ENCODE measurements around the gene OSBPL9.
A peak's percentile ranks its signal among the peaks of the same experiment; 100 is the strongest.

Gene OSBPL9

GRCh38 chr1:51738681-51739080 is 121.8 kb downstream of the OSBPL9 start:
- no peak overlapping the region for H3K4me3 ChIP-seq (ENCODE audit: low read depth, low read length)
- peaks cover 52% of the 10 kb centered on the region for H3K4me1 ChIP-seq (ENCODE audit: control insufficient read depth, insufficient read depth, low read length)
- CTCF ChIA-PET = interaction anchor here (0.6 to 1.9 kb wide), 3 partner anchors 8 to 31 kb away, joined by 4 to 7 read pairs (median 5); no protein-coding TSS in a partner anchor
- POLR2A ChIA-PET = interaction anchor here (1.2 kb wide), 1 partner anchor 67 kb away, joined by 3 read pairs; no protein-coding TSS in a partner anchor
- H3K36me3 ChIP-seq (ENCODE audit: control insufficient read depth in 2 of 2, insufficient read depth in 1 of 2, low read length in 2 of 2) = no peaks in the 10 kb centered on the region
- no peaks in the 10 kb centered on the region for H3K9me3 ChIP-seq (ENCODE audit: control insufficient read depth, insufficient read depth, low read depth, low read length)
- no peak for TF ChIP-seq ZNF311 (tag by site-specific recombination; IDR thresholded peaks at IDR 0.05; ENCODE audit: borderline replicate concordance)
- no peak for TF ChIP-seq ZNF214 (tag by site-specific recombination; IDR thresholded peaks at IDR 0.05; ENCODE audit: borderline replicate concordance)
- no peak for TF ChIP-seq ZNF776 (tag by site-specific recombination; IDR thresholded peaks at IDR 0.05; ENCODE audit: borderline replicate concordance)
- TF ChIP-seq ZNF174 (tag by site-specific recombination; IDR thresholded peaks at IDR 0.05) = no peak
- TF ChIP-seq ZNF701 (tag by site-specific recombination; IDR thresholded peaks at IDR 0.05) = no peak
- TF ChIP-seq ZNF621 (tag by site-specific recombination; IDR thresholded peaks at IDR 0.05) = no peak
- no peak for TF ChIP-seq ZNF24 (tag by site-specific recombination; IDR thresholded peaks at IDR 0.05)
- no peak for TF ChIP-seq BCL6B (tag by site-specific recombination; IDR thresholded peaks at IDR 0.05)
- no peak for TF ChIP-seq ZNF76 (tag by site-specific recombination; IDR thresholded peaks at IDR 0.05; ENCODE audit: borderline replicate concordance, low read depth)
- no peak for TF ChIP-seq ZNF571 (tag by site-specific recombination; IDR thresholded peaks at IDR 0.05)
- no peak for TF ChIP-seq ZNF777 (tag by site-specific recombination; IDR thresholded peaks at IDR 0.05; ENCODE audit: borderline replicate concordance)
- no peak overlapping the region for H3K27ac ChIP-seq (ENCODE audit: extremely low read depth, low read depth, low read length)

- no peaks in the 10 kb centered on the region for H3K36me3 ChIP-seq (ENCODE audit: control insufficient read depth in 2 of 2, insufficient read depth in 1 of 2, low read length in 2 of 2)
- peak; percentile 57 for TF ChIP-seq ZBTB44 (tag by site-specific recombination; IDR thresholded peaks at IDR 0.05)
- TF ChIP-seq BCL6B (tag by site-specific recombination; IDR thresholded peaks at IDR 0.05) = no peak
- TF ChIP-seq FEZF1 (tag by site-specific recombination; IDR thresholded peaks at IDR 0.05) = peak; percentile 63
- TF ChIP-seq IKZF3 (tag by site-specific recombination; IDR thresholded peaks at IDR 0.05) = peak; percentile 64; the same call in 1 of the 2 replicates
- peak; percentile 60; the same call in 1 of the 2 replicates for TF ChIP-seq SCRT1 (tag by site-specific recombination; IDR thresholded peaks at IDR 0.05; ENCODE audit: borderline replicate concordance)
- no peak for TF ChIP-seq ZNF223 (tag by site-specific recombination; IDR thresholded peaks at IDR 0.05)
- TF ChIP-seq ZNF513 (tag by site-specific recombination; IDR thresholded peaks at IDR 0.05) = peak; percentile 30; the same call in 1 of the 2 replicates
- no peak for TF ChIP-seq ZNF549 (tag by site-specific recombination; IDR thresholded peaks at IDR 0.05)
- peak; percentile 37; the same call in 1 of the 2 replicates for TF ChIP-seq WT1 (tag by site-specific recombination; IDR thresholded peaks at IDR 0.05)
- TF ChIP-seq PRDM4 (tag by site-specific recombination; IDR thresholded peaks at IDR 0.05) = peak; percentile 73
- no peak for TF ChIP-seq GLIS2 (tag by site-specific recombination; IDR thresholded peaks at IDR 0.05)
- TF ChIP-seq ZNF514 (tag by site-specific recombination; IDR thresholded peaks at IDR 0.05) = no peak
- no peak for TF ChIP-seq ZNF76 (tag by site-specific recombination; IDR thresholded peaks at IDR 0.05; ENCODE audit: borderline replicate concordance, low read depth)
- peak; percentile 42; the same call in 1 of the 2 replicates for TF ChIP-seq TRIM28 (IDR thresholded peaks at IDR 0.05; ENCODE audit: borderline replicate concordance, low read length)
- TF ChIP-seq ZNF544 (tag by site-specific recombination; IDR thresholded peaks at IDR 0.05) = no peak
- TF ChIP-seq ZNF221 (tag by site-specific recombination; IDR thresholded peaks at IDR 0.05; ENCODE audit: borderline replicate concordance) = no peak
- TF ChIP-seq ZNF561 (tag by site-specific recombination; IDR thresholded peaks at IDR 0.05; ENCODE audit: borderline replicate concordance) = peak; percentile 69; the same call in 1 of the 2 replicates
These were observed 123.8 kb downstream of the OSBPL9 start for GRCh38 chr1:51740652-51741051.

More at GRCh38 chr1:51740652-51741051, 123.8 kb downstream of the OSBPL9 start:
- H3K27ac ChIP-seq (ENCODE audit: extremely low read depth, low read depth, low read length) = no peak overlapping the region
- no peak overlapping the region for H3K4me3 ChIP-seq (ENCODE audit: low read depth, low read length)
- H3K9me3 ChIP-seq (ENCODE audit: control insufficient read depth, insufficient read depth, low read depth, low read length) = no peaks in the 10 kb centered on the region
- POLR2A ChIA-PET = no interaction called here
- peaks cover 53% of the 10 kb centered on the region for H3K4me1 ChIP-seq (ENCODE audit: control insufficient read depth, insufficient read depth, low read length)
- CTCF ChIA-PET = interaction anchor here (0.6 to 0.9 kb wide), 2 partner anchors 28 to 185 kb away, joined by 3 to 4 read pairs; no protein-coding TSS in a partner anchor

Data from HEK293 (cell line).